K562 (cell line): ENCODE data around the gene CDKL1. TPM values are rescaled to one million over a fixed set of nuclear protein-coding genes. Genes with fewer than 3 reads are reported as not detected.

Source experiments
- ARID4B ChIP-seq: sonication (generic); formaldehyde crosslinking; IDR thresholded peaks from 2 replicates; pipeline ENCODE4 v1.8.0; 2022; ENCODE audit warnings: mild to moderate bottlenecking, missing genetic modification reagents
- CAMTA2 ChIP-seq: fragments of 250-450 bp; sonication (Bioruptor Pico); conservative IDR thresholded peaks from 2 replicates; pipeline ENCODE4 v1.5.1; 2022
- CC2D1A ChIP-seq: fragments of 450-650 bp; IDR thresholded peaks from 2 replicates; pipeline ENCODE4 v1.6.1; 2017; ENCODE audit warnings: mild to moderate bottlenecking
- GABPA ChIP-seq: fragments of 200-800 bp; sonication (Bioruptor generic); conservative IDR thresholded peaks from 2 replicates; pipeline ENCODE4 v1.6.1; 2016; ENCODE audit warnings: low read depth, missing genetic modification characterization, missing compliant biosample characterization
- NCOA6 ChIP-seq: fragments of 450-650 bp; IDR thresholded peaks from 2 replicates; pipeline ENCODE4 v1.6.1; 2017; ENCODE audit warnings: mild to moderate bottlenecking
- POLR2G ChIP-seq: fragments of 200-400 bp; formaldehyde crosslinking; IDR thresholded peaks from 2 replicates; pipeline ENCODE4 v1.6.1; 2017; ENCODE audit warnings: low read depth, mild to moderate bottlenecking, antibody characterized with exemption, low read length, moderate library complexity
- SMARCC2 ChIP-seq: fragments of 450-650 bp; IDR thresholded peaks from 2 replicates; pipeline ENCODE4 v1.6.1; 2017; ENCODE audit warnings: antibody characterized with exemption, moderate library complexity, mild to moderate bottlenecking, low read depth
- SP1 ChIP-seq: sonication (generic); formaldehyde crosslinking; IDR thresholded peaks from 2 replicates; pipeline ENCODE4 v1.8.1; 2022; ENCODE audit warnings: mild to moderate bottlenecking, missing genetic modification reagents
- SRF ChIP-seq, 2 experiments: fragments of 250-450, 450-650 bp in 1 of 2; sonication (Bioruptor Pico) in 1 of 2; sonication (generic) in 1 of 2; formaldehyde crosslinking; IDR thresholded peaks; 2 replicates each; pipeline versions ENCODE4 v1.5.0 to v1.5.1; 2020 to 2022; ENCODE audit warnings: mild to moderate bottlenecking in 1 of 2, missing genetic modification reagents in 1 of 2
- SUPT5H ChIP-seq: fragments of 450-650 bp; IDR thresholded peaks from 2 replicates; pipeline ENCODE4 v1.6.1; 2016
- ZFX ChIP-seq: sonication (generic); formaldehyde crosslinking; IDR thresholded peaks from 2 replicates; pipeline ENCODE4 v1.8.0; 2022; ENCODE audit warnings: mild to moderate bottlenecking, missing genetic modification reagents, moderate library complexity
- ZNF584 ChIP-seq: fragments of 200-800 bp; sonication (Bioruptor generic); IDR thresholded peaks from 2 replicates; pipeline ENCODE4 v1.6.1; 2016; ENCODE audit warnings: low read depth, mild to moderate bottlenecking, missing genetic modification characterization, missing compliant biosample characterization
- ZNF609 ChIP-seq: sonication (generic); formaldehyde crosslinking; IDR thresholded peaks from 2 replicates; pipeline ENCODE4 v1.8.1; 2023; ENCODE audit warnings: missing genetic modification reagents, mild to moderate bottlenecking, borderline replicate concordance
- polyA plus RNA-seq, 8 experiments: library from polyadenylated mRNA; depleted of rRNA in 4 of 8; stranded (reverse) in 5 of 8; unstranded in 3 of 8; fragments of >200 nt; fragmentation: Nextera tagmentation in 2 of 8; fragmentation: Illumina TruSeq in 1 of 8; extraction: Ambion mirVana in 2 of 8; extraction: Trizol in 1 of 8; gene quantifications; 2 replicates each; pipeline versions ENCODE4 v1.2.1 to v1.2.3, GENCODE V29; 2011 to 2014; ENCODE audit warnings: inconsistent platforms in 1 of 8, missing spikeins in 1 of 8
- total RNA-seq, 7 experiments: library from RNA; depleted of rRNA in 6 of 7; stranded (reverse); fragments of >200 nt in 6 of 7; fragmentation: Illumina TruSeq in 2 of 7; extraction: Trizol in 2 of 7; gene quantifications; 2 replicates each; pipeline versions ENCODE4 v1.2.1 to v1.2.3, GENCODE V29; 2011 to 2021; ENCODE audit warnings: low replicate concordance in 1 of 7
- TF ChIP-seq, protein P1 (sequence below), 2 experiments: IDR thresholded peaks; 2 replicates each; pipeline ENCODE4 v1.6.1; 2011; ENCODE audit warnings: borderline replicate concordance in 1 of 2, control low read depth in 1 of 2, low read depth in 1 of 2, low read length in 1 of 2, mild to moderate bottlenecking in 1 of 2, mixed read lengths in 1 of 2, moderate library complexity in 1 of 2; ENCODE audit not compliant: insufficient read depth in 1 of 2, insufficient read length in 1 of 2, poor library complexity in 1 of 2, severe bottlenecking in 1 of 2; ENCODE audit errors: extremely low read depth in 1 of 2
- TF ChIP-seq, protein P2 (sequence below): sonication (generic); formaldehyde crosslinking; IDR thresholded peaks from 2 replicates; pipeline ENCODE4 v1.8.0; 2022; ENCODE audit warnings: mild to moderate bottlenecking, low read depth, missing genetic modification reagents

Gene CDKL1
- total and polyA plus RNA-seq, 9 of the 15 experiments (the other 6 are each of a cell fraction or from before 2014, with no cell fraction given), result 2.3 to 35.0 (median 7.5) TPM

DNA sequence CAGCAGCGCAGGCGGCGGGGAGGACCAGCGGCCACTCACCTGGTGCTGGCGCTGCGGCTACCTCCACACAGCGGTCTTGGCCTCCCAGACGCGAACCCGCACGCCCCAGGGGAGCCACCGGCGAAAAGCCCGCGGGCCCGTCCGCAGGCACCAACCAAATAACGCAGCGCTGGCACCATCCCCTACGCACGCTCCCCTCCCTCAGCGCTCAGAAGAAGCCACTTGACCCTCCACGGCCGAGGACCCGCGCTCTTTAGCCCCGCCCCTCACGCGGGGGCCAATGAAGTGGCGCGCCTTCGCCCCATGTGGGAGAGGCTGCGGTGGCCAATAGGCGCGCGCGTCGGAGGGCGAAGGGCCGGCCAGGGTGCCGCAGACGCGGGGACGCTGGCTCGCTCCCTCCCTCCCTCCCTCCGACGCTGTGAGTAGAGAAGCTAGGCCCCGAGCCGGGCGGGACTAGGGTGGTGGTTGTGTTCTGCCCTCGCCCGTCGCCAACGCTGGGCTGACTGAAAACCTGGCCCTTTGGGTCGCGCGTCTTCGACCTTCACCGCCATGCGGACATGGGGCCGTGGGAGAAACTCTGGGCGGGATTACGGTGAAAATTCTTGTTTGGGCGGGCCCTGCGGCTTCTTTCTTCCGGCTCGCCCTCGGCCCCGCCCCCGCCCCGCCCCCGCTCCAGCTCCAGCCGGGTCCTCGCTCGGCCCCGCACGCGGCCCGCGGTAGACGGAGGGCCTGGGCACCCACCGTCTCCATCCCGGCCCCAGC lies 84.5 kb downstream of the CDKL1 start, which contains the start of the genes DMAC2L and L2HGDH (continued):
- TF ChIP-seq POLR2G, result peak; percentile 93
- peak; percentile 55; the same call in 1 of the 2 replicates for TF ChIP-seq ARID4B (CRISPR knock-in tag)
- peak; percentile 86 for TF ChIP-seq SP1
- peak; percentile 73 for TF ChIP-seq SUPT5H
- TF ChIP-seq, protein P1, sequence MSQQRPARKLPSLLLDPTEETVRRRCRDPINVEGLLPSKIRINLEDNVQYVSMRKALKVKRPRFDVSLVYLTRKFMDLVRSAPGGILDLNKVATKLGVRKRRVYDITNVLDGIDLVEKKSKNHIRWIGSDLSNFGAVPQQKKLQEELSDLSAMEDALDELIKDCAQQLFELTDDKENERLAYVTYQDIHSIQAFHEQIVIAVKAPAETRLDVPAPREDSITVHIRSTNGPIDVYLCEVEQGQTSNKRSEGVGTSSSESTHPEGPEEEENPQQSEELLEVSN (IDR thresholded peaks at IDR 0.05; ENCODE audit: borderline replicate concordance in 1 of 2, extremely low read depth in 1 of 2, insufficient read depth in 1 of 2, insufficient read length in 1 of 2, low read depth in 1 of 2, low read length in 1 of 2, poor library complexity in 1 of 2, severe bottlenecking in 1 of 2), result peak; percentile 94 to 98
- TF ChIP-seq NCOA6, result peak; percentile 37; the same call in 1 of the 2 replicates
- TF ChIP-seq CAMTA2 (CRISPR knock-in tag), result no peak
- TF ChIP-seq, protein P2, sequence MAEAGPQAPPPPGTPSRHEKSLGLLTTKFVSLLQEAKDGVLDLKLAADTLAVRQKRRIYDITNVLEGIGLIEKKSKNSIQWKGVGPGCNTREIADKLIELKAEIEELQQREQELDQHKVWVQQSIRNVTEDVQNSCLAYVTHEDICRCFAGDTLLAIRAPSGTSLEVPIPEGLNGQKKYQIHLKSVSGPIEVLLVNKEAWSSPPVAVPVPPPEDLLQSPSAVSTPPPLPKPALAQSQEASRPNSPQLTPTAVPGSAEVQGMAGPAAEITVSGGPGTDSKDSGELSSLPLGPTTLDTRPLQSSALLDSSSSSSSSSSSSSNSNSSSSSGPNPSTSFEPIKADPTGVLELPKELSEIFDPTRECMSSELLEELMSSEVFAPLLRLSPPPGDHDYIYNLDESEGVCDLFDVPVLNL (CRISPR knock-in tag), result 0 out of 2 replicates have a peak, but pooled peaks have one; percentile 21
- TF ChIP-seq ZFX (CRISPR knock-in tag), result peak; percentile 96
- TF ChIP-seq SRF (CRISPR knock-in tag; IDR thresholded peaks at IDR 0.05), result peak in 1 of 2 experiments; percentile 51; a peak in 1 of 4 replicates
- no peak for TF ChIP-seq ZNF584 (CRISPR knock-in tag)
- peak; percentile 63 for TF ChIP-seq GABPA (tag)
- TF ChIP-seq ZNF609 (CRISPR knock-in tag), result 0 out of 2 replicates have a peak, but pooled peaks have one; percentile 25
- TF ChIP-seq SMARCC2, result no peak
- no peak for TF ChIP-seq CC2D1A
